ENCODE results near the gene ANGPTL2.

ANGPTL2 gene

GRCh38 chr9:127122176-127123063 is at the start of gene ANGPTL2:
Gene ANGPTL2, minus strand, starts transcription at chr9:127122635. Its CDS starts 13,904 bp downstream, at chr9:127108731.
- no peak for TF ChIP-seq CTCF (IDR thresholded peaks at IDR 0.05)

- TF ChIP-seq CTCF (IDR thresholded peaks at IDR 0.05) = no peak
These were observed 48.2 kb upstream of the ANGPTL2 start for GRCh38 chr9:127170652-127171051.

GRCh38 chr9:127170103-127170502 is 47.7 kb upstream of the ANGPTL2 start:
- TF ChIP-seq CTCF (IDR thresholded peaks at IDR 0.05) = no peak

DNA sequence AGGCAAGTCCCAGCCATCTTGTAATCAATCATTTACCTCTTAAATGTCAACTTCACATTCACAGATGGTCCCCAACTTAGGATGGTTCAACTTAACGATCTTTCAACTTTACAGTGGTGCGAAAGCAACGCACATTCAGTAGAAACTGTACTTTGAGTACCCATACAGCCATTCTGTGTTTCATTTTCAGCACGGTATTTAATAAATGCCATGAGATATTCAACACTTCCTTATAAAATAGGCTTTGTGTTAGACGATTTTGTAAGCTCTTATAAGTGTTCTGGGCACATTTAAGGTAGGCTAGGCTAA is 47.1 kb upstream of the ANGPTL2 start:
- no peak for TF ChIP-seq CTCF (IDR thresholded peaks at IDR 0.05)

DNA sequence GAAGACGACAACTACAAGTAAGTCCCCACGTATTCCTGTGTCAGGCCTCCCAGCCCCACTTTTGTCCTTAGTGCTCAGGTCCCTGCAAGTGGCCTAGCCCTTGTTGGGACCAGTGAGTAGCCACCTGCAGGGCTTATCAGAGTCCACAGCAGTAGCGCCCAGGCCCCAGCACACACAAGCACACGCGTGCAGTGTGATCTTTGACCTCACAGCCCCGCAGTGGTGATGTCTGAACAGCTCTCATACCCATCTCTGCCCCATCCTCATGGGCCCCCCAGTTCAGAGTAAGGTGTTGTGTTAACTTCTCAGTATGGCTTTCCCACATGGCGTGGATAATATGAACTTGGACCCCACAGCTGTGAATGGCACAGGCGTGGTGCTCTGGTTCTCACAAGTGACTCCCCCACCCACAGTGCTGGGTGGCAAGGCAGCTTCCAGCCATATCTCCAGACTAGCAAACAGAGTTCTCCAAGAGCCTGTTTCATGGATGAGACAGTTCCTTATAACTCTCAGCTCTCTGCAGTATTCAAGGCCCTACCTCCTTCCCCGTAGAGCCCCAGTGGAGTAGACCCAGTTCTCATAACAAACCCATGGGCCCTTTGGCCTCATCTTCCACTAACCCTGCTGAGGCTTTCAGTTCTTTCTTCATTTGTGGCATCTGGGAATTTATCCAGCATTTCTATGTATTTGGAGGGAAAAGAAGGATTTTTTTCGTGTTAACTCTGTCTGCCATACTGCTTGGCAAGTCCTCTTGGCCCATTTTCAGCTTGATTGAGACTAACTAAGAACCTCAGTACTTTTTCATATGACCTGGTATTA is 46.5 kb upstream of the ANGPTL2 start:
- no peak for TF ChIP-seq CTCF (IDR thresholded peaks at IDR 0.05)

DNA sequence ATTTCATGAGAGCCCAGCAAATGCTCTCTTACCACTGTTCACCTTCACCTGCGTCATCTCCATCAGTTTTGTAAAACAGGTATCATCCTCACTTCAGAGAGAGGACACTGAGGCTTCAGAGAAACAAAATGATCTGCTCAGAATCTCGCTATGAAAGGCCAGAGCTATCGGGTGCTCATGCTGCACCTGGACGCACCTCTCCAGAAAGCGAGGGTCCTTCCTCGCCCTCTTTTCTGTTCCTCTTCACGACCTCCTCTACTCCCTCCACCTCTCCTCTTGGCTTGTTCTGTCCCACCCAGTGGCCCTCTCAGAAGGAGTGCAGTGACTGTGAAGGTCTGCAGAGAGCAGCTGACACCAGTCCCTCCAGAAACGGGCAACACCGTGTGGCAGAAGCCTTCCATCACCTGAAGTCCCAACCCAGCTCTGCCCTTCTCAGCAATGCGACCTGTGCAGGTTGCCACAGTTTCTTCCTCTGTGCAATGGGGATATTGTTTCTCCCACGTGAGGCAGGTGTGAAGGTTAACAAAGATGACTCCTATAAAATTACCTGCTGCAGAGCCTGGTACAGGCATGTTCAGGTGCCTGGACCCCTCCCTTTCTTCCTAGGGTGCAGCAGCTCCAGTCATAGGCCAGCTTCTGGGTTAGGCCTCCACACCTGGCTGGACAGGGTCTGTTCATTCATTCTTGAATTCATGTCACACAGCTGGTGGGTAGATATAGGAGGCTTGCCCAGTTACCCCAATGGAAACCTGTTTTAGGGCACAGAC is 45.3 kb upstream of the ANGPTL2 start:
- no peak for TF ChIP-seq CTCF (IDR thresholded peaks at IDR 0.05)
